NOMO-1 (cell line): Measurements from ENCODE around the gene C6orf47.

Experiments
- DNase-seq, 2 experiments: peaks; one replicate each; lab custom pipeline; 2025; ENCODE audit not compliant: unreplicated experiment in 2 of 2; lab: John Stamatoyannopoulos, UW

Gene C6orf47

DNA sequence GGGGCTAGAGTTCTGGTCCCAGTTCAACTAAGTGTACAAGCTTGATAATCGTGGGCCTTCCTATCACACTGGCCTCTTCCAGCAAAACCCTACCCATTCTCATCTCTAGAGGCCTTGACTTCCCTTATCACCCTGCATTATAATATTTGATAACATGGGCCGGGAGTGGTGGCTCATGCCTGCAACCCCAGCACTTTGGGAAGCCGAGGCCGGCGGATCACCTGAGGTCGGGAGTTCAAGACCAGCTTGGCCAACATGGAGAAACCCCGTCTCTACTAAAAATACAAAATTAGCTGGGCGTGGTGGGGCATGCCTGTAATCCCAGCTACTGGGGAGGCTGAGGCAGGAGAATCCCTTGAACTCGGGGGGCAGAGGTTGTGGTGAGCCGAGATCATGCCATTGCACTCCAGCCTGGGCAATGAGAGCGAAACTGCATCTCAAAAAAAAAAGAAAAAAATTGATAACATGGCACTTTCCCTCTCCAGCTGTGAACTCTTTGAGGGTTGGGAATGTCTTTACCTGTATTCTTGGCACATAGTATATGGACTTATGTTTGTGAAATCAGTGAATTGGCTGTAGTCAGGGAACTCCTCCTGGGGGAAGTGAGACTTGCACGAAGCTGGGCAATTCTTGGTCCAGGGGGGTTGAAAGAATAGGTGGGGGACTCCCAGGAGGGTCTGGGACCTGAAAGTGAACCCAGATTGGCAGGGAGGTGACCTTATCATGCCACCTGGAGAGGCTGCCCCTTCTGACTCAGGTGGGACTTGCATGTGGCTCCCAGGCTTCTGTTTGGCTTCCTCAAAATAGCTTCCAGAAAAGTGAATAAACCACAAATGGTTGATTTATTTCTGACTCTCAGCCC is 915 bp upstream of the C6orf47 start:
- DNase-seq, result no peak

DNA sequence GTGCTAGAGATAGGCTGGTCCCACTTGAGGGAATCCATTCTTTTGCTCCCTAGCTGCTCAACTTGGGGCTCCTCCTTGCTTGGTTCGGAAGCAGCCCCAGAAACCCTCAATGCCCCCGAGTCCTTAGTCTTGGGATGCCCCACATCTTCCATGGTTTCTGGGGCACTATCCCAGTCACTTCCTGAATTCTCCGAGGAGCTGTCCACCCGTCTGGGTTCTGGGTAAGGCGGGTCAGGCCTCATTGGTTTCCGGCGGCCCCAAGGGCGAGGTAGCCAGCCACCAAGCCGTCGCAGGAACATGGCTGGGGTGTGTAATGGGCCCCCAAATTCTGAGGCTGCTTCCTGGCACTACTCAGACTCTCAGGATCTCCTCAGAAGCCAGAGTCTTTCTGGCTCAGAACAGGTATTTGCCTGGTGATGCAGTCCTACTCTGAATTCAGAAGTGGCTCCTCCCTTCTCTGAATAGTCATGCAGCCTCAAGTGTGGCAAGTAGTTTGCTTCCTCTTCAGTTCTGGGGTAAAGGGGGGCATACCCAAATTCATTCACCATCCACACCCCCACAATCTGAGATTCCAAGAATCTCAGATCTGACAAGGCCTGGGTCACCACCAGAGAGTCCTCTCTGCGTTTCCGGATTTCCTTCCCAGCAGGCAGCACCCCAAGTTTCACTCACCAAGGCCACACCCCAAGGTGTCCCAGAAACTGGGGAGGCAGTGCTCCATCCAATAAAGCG is 763 bp downstream of the C6orf47 start:
- DNase-seq, result peak; percentile 57

DNA sequence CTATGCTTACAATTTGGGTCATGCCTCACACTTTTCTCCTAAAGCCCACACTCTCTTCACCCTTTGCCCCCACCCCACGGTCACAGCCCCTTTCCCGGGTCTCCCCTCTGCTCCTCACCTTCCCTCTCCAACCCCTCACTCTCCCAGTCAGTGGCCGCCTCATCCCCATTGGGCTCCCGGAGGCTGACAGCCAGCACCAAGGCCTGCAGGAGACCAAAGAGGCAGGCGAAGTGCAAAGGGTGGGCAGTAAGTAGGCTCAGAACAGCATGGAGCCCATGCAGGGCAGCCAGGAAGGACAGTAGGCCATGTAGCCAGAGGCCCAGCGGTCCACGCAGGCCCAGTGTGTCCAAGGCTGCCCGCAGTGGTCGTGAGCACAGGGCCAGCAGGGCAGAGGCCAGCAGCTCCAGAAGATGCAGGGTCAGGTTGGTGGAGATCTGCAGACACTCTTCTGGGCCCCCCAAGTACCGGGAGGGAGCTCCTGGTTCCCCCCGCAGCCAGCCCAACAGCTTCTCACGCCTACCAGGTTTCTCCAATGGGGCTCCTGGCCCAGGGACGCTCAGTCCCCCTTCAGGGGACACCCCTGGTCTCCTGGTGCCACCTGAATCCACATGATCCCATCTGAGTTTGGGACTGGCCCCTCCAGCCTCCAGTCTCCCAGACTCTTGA is 1.5 kb downstream of the C6orf47 start:
- DNase-seq, result no peak

DNA sequence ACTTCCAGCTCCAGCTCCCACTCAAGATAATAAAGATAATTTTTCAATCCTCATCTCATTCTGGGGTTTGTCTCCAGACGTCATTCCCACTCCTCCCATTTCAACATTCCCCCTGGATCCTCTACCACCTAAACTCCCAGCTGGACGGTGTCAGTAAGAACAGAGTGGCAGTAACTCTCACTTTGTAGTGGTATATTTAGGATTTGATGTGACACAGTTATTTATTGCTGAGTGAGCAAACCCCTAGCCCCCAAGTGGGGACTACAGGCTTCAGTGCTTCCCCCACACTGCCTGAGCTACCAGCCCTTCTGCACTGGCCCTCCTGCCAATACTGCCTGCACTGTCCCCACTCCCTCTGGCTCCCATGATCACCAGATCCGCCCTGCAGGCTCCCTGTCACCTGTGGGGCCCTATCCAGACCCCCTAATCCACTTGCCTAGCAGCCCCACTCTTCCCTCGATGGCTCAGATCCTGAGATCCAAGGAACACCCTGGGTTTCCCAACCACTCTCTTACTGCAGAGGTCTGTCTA is 2.4 kb downstream of the C6orf47 start:
- no peak for DNase-seq

DNA sequence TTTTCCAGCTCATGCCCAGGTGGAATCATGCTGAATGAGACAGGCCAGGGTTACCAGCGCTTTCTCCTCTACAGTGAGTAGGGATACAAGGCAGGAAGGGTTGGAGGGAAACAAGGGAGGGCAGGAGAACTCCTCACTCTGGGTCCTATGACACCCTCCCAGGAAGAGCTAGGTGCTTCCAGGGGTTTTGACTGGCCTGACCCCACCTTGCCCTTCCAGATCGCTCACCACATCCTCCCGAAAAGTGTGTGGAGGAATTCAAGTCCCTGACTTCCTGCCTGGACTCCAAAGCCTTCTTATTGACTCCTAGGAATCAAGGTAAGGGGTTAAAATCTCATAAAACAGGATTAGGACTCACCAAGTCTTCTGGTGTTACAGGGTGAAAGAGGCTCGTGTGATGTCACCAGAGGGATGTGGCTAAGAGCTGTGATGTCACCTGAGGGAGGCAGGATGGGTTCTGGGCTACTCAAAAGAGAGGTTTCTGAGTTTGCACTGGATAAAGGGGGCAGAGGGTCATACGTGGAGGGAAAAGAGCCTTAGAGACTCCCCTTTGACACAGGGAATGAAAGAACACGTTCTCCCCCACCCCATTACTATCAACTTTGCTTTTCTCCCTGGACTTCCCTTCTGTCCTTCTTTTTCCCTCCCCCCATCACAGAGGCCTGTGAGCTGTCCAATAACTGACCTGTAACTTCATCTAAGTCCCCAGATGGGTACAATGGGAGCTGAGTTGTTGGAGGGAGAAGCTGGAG is 3.0 kb downstream of the C6orf47 start:
- DNase-seq, result no peak

DNA sequence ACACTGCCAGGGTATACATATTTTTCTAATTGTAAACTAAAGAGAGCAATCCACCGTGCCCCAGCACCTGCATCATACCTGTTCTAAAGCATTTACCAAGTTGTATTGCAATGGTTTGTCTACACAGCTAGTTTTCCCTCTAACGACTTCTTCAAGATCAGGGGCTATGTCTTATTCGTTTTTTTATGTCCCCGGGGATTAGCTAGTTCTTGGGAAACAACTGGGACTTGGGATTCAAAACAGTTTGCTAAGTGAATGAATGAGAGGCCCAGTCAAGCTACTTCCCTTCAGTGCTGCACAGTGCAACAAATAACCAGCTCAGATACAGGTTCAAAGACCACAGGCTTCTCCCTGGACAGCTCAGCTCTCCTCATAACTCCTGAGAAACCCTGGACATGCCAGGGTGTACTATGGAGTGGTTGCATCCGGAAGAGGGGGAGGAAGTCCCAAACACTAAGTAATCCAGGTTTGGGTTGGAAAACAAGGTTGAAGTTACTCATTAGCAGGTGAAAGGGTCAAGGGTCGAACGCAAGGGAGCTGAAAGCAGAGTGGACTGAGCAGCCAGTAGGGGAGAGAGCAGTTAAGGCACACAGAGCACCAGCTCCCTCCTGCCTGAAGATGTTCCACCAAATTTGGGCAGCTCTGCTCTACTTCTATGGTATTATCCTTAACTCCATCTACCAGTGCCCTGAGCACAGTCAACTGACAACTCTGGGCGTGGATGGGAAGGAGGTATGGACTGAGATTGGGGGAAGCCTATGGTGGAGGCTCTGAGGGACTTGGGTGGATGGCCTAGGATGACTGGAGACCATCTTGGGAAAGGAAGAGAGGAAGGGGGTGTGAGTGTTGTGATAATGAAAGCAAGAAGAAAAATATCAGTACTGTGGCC is 5.0 kb downstream of the C6orf47 start, which contains the start of gene APOM:
Gene APOM (plus strand): TSS at position 546 of the 889 bp plus-strand sequence. CDS start 73 bp downstream, at position 619.
- DNase-seq, result no peak

DNA sequence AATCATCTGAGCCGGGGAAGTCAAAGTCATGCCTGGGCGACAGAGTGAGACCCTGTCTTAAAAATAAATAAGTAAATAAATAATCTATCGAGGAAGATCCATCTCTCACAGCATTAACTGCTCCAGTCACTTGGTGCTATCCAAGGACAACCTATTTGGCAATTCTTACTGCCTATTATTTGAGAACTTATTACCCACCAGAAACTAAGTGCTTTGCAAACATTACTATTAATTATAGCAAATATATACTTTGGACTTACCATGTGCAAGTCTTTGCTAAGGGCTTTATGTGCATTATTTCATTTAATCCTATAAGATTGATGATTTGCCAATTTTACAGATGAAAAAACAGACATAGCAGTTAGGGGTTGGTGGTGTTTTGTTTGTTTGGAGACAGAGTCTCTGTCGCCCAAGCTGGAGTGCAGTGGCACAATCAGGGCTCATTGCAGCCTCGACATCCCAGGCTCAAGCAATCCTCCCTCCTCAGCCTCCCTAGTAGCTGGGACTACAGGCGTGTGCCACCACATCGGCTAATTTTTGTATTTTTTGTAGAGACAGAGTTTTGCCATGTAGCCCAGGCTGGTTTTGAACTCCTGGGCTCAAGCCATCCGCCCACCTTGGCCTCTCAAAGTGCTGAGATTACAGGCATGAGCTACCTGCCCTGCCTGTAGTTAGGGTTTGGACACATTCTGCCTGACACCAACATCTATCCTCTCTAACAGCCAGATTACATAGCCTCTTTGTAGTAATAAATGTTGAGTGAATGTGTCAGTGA is 5.8 kb downstream of the C6orf47 start:
- DNase-seq, result no peak

DNA sequence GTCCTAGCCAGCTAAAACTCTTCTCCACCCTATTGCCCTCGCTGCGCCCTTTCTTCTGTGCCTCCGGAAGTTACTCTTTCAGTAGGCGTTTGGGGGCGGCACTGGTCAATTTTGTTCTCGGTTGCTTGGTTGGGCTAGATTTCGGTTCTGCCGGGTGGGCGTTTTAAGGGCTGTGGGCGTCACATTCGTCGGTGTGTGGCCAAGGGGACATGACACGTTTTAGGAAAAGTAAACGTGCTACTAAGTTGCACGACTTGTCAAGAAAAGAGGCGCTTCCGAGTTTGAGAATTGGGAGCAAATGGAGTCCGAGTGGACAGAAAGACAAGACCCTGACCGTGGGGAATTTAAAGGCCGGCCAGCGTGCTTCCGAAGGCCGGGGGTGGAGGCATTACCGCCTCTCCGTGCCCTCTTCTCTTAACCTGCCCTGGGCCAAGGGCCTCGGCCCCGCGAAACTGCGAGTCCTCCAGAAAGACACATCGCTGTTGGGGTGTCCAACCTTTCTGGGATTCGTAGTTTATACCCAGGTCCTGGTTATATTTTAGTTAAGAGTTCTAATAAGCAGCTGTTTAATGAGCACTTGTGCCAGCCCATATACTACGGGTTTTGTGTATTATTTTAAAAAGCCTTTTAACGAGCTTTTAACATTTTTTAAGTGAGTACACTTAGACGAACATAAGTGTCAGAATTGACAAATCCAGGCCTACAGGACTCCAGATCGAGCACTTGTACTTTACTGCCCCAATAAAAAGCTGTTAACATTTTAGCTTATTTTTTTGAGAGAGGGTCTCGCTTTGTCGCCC is 7.5 kb downstream of the C6orf47 start:
- peak; percentile 95 to 96 for DNase-seq

DNA sequence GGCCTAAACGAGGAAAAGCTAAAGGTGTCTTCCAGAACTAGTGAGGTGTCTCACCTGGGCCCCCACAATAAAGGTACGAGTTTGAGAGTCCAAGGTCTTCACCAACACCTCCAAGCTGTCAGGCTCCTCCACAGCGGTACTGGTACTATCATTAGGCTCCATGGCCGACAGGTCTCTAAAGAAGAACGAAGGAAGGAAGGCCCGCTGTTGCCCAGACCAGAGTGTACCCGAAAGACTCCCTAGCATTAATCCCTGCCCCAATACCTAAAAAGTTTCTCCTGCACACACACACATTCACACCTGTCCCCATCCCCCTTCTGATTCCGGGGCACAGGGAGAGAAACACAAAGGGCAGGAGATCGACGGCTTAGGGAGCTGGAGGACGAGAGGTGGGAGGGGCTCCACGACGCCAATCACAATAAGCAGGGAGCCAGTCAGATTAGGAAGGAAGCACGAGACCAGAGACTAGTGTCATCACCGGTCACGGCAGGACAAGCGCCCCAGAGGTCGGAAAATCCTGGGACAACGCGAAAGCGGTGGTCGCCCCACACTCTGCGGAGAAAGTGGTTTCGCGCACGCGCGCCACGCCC is 8.9 kb downstream of the C6orf47 start:
- peak; percentile 39 to 80 for DNase-seq

DNA sequence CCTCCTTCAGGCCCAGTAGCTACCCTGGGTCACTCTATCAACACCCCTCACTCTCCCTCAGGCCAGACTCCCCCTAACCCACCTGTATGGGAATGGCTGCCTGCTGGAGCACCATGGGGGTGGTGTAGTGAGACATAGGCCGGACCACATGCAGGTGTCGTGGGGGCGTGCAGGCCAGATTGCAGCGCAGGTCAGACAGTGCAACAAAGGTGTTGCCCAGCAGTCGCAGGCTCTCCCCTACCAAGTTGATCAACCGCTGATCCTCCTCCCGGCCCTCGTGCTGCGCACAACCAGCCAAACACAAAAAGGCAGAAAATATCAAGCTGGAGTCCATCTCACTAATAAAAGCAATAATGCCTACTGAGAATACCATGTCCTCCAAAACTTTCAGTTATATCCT is 15.3 kb downstream of the C6orf47 start:
- DNase-seq, result no peak

DNA sequence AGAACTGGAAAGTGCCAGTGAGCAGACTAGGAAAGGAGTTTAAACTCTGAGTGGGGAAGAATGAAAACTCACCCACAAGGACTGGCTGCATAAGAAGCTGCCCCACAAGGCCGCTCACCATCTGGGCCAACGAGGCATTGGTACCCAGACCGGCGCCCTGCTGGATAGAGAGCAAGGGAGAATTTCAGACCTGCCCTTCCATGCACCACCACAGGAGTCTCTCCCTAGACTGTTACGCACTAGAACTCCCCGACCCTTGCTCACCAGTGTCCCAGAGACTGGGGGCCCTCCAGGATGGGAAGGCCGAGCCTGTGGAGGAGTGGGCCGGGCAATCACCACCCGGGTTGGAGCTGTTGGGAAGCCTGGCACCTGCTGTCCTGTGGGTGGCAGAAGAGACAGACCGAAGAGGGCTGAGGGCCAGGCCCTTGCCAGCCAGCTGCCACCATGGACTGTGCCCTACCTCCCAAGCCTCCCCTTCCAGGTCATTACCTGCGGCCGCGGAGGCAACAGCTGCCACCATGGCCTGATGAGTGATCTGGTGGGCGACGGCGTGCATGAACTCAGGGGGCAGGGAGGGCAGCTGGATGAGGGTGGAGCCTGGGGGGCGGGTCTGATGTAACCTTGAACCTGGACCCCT is 16.6 kb downstream of the C6orf47 start:
- no peak for DNase-seq

DNA sequence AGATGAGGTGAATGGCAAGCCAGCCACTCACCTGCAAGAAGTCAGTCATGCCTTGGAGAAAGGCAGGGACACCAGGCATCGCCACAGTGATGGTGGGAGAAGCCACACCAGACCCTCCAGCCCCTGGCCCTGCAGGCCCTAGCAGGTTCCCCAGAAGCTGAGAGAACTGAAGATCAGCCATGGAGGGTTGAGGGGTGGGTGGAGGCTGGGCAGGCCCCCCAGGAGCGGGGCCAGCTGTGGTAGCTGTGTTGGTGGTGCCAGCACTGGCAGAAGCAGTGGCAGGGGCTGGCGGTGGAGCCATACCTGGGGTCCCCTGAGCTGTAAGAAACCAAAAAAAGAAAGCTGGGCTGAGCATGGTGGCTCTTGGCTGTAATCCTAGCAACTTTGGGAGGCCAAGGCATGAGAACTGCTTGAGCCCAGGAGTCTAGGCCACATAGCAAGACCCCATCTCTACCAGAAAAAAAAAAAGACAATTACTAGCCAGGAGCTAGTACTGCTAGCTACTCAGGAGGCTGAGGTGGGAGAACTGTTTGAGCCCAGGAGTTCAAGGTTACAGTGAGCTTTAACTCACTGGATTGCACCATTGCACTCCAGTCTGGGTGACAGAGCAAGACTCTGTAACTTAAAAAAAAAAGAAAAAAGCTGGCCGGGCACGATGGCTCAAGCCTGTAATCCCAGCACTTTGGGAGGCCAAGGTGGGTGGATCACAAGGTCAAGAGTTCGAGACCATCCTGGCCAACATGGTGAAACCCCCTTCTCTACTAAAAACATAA is 17.6 kb downstream of the C6orf47 start:
- no peak for DNase-seq

DNA sequence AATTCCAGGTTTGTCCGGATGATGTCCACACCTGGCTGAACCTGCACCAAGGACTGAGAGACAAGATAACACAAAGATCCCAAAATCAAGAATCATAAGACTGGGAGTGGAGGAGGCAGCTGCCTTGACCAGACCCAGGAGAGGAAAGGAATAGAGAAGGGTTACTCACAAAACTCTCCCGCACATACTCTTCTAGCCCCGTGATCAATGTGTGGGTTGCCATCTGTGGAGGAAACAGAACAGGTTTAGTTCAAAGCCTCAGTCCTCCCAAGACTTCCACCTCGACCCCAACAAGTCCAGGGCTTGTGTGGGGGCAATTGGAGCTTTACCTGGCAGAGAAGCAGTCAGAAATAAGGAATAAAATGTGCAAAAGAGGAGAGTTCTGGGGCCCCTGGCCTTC is 19.2 kb downstream of the C6orf47 start:
- no peak for DNase-seq

DNA sequence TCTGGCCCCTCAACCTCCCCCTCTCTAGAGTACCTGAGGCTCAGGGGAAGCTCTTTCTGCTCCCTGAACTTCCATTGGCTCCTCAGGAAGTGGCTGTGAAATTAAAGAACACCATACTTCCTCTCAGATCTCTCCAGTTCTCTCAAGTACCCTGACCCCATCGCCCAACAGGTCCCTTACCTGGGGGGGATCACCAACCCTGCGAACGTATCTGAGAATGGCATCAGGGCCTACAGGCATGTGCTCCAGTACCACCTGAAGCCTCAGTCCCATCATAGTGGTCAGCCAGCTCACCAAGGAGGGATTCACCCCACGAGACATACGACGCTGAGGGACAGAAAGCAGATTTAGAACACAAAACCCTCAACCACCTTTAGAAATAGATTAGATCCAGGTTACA is 20.0 kb downstream of the C6orf47 start:
- no peak for DNase-seq

DNA sequence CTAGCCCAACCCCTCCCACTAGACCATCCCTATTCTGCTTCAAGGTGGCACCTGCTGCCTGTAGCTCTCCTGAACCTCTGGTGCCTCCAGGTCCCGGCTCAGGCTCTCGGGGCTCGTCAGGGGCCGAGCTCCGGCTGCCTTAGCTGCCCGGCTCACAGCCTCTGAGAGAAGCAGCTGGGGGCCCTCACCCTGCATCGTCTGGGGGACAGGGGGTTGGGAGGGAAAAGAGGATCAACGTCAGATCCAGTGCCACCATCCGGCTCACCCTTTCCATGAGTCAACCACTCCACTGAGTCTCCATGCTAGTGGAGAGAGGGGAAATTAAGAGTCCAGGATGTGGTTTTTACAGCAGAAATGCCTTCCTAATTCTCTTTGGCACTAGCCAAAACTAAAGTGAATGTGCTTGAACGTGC is 21.1 kb downstream of the C6orf47 start:
- DNase-seq, result no peak

DNA sequence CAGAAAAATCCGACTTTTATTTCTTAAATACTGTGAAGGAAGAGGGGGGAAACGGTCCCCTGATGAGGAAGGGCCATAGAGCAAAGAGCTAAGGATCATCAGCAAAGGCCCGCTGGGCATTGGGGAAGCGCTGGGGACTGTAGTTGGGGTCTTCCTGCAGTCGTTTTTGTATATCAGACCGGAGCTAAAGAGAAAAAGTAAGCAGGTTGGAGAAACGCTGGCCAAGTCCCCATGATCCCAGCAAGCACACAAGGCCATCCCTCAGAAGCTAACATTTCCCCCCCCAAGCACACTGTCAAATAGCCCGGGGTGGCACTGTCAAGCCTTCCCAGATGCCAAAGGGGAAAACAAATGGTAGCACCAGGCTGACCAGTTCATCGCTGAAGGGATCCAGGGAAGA is 21.5 kb downstream of the C6orf47 start:
- no peak for DNase-seq
